GM12874 (cell line): ENCODE results near the gene NAA80.

Experiments used
- TF ChIP-seq, protein P1 (sequence below): IDR thresholded peaks from 2 replicates; pipeline ENCODE4 v1.5.1; 2011; ENCODE audit warnings: low read depth, mild to moderate bottlenecking, control low read depth, low read length, moderate library complexity; ENCODE audit not compliant: insufficient read depth

Gene NAA80

DNA sequence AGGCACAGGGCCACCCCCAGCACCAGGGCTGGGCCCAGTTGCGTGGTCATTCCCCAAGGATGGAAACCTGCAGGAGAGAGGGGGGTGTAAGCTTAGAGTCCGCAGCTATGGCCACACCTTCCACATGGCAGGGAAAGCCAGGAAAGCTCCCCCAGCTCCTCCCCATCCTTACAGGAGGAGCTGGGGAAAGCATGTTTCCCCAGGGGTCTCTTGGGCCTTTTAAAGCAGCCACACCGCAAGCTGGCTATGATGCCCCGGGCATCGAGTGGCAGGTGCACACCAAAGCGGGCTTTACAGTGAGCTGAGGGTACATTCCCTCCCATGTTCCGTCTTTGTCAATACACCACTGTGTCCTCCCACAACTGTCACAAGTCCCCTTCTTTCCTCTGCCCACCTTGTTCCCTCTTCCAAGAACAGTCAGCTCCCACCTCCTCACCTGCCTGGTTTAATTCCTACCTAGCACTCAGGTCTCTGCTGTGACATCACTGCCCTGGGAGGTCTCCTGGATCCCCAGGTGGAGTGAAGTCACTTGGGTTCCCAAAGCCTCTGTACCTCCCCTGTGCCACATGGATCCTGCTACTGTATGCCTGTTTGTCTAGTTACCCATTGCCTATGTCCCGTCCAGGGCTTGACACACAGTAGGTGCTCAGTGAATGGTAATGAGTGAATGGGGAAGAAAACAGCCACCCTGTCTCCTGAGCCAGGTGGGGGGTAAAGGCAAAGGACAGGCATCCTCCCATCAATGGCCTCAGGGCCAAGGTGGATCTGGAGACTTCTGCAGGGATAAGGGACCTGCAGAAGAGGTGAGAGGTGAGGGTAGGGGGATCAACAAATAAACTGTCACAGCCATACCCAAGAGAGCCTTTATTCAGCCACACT, 3.4 kb downstream of the NAA80 start:
- TF ChIP-seq, protein P1, sequence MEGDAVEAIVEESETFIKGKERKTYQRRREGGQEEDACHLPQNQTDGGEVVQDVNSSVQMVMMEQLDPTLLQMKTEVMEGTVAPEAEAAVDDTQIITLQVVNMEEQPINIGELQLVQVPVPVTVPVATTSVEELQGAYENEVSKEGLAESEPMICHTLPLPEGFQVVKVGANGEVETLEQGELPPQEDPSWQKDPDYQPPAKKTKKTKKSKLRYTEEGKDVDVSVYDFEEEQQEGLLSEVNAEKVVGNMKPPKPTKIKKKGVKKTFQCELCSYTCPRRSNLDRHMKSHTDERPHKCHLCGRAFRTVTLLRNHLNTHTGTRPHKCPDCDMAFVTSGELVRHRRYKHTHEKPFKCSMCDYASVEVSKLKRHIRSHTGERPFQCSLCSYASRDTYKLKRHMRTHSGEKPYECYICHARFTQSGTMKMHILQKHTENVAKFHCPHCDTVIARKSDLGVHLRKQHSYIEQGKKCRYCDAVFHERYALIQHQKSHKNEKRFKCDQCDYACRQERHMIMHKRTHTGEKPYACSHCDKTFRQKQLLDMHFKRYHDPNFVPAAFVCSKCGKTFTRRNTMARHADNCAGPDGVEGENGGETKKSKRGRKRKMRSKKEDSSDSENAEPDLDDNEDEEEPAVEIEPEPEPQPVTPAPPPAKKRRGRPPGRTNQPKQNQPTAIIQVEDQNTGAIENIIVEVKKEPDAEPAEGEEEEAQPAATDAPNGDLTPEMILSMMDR = no peak

DNA sequence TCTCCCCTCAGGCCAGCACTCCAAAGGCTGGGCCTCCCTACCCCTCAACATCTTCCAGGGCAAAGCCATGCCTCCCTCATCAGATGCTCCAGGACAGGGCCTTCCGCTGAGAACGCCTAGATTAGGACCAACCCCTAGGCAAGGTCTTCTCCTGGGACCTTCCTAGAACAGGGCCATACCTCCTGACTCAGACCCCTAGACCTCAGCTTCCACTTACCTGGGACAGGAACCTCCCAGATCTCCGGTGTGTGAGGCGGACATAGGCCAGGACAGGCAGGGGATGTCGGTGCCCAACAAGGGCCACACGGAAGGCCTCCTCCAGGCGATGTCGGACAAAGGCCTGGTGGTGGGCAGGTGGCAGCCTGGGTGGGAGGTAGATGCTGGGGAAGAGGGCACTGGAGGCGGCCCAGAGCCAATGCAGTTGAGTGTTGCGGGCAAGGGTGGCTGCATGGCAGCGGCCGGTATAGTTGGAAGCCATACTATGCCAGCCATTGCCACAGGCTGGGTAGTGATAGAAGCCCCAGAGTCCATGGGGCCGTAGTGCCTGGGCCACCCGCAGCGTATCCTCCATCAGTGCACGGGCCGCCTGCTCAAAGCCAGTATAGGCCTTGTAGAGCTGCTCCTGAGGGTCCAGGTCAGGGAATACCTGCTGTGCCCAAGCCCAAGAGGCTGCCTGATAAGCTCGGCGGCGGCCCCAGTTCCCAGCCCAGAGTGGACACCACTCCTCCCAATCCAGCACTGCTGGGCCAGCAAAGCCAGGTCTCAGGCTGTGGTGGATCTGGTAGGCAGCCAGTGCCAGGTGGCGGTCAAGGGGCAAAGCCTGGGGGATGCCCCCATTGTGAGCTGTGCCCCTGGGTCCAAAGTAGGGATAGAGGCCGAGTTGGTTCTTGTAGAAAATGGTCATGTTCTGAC, 4.5 kb downstream of the NAA80 start:
- TF ChIP-seq, protein P1 = no peak

GRCh38 chr3:50294089-50294488, 5.1 kb downstream of the NAA80 start:
- TF ChIP-seq, protein P1 = no peak

- TF ChIP-seq, protein P1 = no peak
Measured at GRCh38 chr3:50293079-50293801, 6.0 kb downstream of the NAA80 start.

DNA sequence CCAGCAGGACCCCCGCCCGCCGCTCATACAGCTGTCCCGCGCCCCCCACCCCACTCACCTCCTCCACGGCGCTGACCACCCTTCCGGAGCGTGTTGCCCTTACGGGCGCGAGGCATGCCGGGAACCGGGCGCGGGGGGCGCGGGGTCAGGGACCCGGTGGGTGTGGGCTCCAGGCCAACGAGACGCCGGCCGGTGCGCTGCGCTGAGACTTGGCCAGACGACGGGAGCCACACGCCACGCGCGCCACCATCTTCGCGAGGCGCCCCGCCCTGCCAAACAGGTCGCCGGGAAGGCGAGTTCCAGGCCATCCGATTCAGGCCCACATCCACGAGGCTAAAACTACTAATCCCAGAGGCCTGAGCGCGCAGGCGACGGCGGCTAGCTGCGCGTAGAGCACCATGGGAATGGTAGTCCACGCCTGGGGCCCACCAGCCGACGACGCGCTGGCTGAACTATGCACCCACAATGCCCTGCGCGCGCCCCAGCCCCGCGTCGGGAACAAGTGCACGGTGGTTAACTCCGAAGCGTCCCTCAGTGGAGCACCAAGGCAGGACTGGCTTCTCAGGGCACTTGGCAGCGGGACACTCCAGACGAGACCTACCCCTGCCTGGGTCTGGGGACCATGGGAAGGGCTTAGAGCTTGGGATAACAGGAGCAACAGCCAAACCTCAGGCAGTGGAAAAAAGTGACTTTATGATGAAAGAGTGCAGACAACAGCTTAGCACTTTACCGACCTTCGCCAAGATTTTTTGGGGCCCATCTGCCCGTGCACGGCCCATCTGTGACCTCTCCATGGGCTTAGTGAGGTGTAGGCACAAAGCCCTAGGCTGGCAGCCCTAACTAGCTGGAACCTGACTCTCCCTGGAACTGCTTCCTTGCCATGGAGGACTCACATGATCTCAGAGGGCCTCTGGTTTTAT, 6.8 kb downstream of the NAA80 start, which contains the start of gene IFRD2:
Gene IFRD2, minus strand, starts transcription at position 271 of the 920 bp plus-strand sequence. Its CDS starts 155 bp downstream, at position 116.
- TF ChIP-seq, protein P1 = no peak

DNA sequence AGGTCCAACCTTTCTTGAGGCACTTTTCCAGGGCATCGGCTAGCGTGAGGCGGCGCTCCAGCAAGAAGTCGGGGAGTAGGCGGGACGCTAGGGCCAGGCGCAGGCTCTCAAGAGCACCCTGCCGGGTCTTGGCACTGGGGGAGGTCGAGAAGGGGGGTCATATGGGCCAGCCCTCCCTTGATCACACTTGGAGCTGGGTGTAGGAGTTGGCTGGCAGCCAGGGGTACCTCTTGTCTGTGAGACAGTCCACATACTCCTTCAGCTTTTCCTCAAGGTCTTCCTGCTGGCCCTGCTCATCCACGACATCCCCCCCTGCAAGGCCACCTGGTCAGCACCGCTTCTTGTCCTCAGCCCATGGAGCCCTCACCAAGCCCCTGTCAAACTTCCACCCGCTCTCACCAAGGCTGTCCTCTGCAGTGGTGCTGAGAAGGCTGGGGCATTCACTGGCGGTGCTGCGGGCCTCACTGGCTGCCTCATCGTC, 9.0 kb downstream of the NAA80 start:
- TF ChIP-seq, protein P1 = no peak
